SHP77 (cell line): Measurements from ENCODE around the gene FARS2.

Source experiments
- DNase-seq, 2 experiments: peaks; one replicate each; lab custom pipeline; 2025; lab: John Stamatoyannopoulos, UW

Gene FARS2

DNA sequence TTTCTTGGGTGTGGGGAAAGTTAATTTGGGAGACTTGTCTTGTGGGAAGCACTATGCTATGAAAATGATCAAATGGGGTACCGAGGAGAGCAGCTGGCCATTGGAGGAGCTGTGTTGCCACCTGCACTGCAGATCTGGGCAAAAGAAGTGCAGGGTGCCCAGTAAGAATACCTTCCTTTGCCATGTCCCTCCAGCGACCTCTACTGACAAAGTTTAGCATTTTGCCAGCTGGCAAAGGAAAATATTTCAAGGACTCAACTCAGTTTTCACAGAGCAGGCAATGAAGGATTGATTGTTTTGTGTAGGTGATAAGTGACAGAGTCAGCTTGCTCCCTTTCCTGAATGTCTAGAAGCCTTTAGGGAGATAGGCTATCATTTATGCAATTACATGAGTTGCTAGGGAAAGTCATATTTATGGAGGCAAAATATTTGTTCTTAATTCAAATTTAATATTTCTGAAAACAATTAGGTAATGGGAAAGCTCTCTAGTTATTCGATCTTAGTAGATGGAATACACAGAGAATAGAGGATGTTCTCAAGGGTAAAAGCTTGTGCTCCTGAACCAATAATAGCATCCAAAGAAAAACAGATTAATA, 118.4 kb downstream of the FARS2 start:
- DNase-seq, result peak; percentile 59 to 67

- no peak for DNase-seq
Observed at GRCh38 chr6:5383856-5384255, 122.5 kb downstream of the FARS2 start.

GRCh38 chr6:5384276-5384675, 123.0 kb downstream of the FARS2 start:
- no peak for DNase-seq

DNA sequence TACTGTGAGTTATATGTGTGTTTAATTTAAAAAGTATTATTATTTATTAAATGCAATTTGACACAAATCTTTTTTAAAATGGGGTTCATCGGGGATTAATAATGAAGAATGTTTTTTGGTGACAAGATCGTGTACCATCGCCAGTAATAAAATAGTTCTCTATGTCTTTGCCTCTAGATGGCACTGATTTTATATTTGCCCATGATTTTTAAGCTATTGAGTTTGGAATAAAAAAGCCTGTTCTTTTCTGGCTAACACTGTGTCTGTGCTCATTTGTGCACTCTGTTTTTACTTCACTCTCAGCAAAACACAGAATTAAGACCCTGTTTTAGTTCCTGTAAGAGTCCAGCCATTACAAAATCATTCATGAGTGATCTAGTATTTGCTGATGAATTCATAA, 127.0 kb downstream of the FARS2 start:
- DNase-seq, result no peak

DNA sequence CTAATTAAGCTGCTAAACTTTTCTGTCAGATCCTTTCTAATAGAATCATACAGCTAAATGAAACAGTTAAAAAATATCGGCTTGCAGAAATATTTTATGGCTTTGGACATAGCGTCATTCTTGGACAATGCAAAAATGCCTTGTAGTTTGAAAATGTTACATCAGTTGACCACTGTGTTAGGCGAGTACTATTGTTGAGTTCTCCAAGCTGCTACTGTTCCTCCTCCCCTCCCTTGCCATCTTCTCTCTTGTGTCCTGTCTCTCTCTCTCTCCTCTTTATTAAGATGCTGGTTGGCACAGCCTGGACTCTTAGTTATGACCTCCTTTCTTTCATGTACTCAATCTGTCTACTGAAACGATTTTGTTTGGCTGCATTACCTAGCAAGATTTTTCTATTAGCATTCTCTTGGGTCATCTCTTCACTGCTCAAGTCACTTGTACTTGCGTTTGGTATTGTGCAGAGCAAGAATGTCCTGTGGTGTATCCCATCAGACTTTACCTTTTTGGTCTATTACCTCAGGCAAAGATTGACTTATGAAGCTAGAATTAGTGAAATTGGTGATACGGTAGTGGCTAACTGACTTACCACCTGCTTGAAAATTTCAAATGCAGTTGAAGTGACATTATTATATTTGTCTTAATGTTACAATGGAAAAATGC, 127.9 kb downstream of the FARS2 start:
- DNase-seq, result no peak

GRCh38 chr6:5390177-5390576, 128.9 kb downstream of the FARS2 start:
- DNase-seq, result no peak

DNA sequence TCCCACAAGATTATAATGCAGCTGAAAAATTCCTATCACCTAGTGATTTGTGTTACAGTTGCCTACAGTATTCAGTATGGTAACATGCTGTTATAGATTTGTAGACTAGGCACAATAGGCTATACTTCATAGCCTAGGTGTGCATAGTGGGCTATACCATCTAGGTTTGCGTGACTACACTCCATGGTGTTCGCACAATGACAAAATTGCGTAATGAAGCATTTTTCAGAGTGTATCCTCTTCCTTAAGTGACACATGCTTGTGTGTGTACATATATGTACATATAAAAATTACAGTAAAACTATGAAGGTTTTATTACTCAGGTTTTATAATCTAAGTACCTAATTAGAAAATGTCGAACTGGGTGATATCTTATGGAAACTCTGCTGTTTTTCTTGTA, 133.0 kb downstream of the FARS2 start:
- no peak for DNase-seq

GRCh38 chr6:5395719-5396118, 134.4 kb downstream of the FARS2 start:
- no peak for DNase-seq

GRCh38 chr6:5398530-5398929, 137.2 kb downstream of the FARS2 start:
- DNase-seq, result peak in 1 of 2 experiments; percentile 23

GRCh38 chr6:5399391-5399790, 138.1 kb downstream of the FARS2 start:
- DNase-seq, result no peak

DNA sequence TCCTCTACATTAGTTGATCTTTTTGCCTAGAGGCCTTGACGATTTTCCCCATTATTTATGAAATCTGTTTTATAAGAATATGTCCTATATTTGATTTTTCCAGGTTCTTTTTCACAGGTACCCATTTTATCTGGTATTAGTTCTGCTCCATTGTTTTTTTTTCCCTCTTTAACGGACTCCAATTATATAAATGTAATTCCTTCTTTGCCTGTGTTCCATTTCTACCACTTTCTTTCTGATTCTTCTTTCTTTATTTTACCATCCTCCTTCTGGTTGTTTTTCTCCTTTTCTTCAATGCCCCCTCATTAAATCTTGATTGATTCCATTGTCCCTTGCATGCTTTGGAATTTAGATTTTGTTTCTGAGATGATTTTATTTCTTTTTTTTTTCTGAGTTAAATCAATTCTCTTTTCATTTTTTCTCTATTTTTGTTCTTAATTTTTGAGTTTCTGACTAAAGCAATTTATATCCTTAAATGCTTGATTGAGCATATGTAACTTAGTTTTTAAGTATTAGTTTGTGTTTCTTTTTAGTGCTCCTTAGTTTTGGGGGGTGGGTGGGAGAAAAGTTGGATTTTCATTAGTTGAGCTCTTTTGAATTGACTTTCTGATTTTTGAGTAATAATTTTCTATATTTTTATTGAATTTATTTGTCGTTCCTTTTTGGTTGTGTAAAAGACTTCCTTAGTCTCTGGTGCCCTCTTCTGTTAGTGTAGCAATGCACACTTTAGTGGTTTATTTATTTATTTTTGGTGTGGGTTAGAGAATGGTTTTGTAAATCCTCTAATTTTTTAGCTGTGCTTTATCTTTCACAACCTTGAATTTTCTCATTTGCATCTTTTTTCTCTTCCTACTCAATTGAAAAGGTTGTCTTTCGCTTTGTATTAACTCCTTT, 140.8 kb downstream of the FARS2 start:
- DNase-seq, result no peak

DNA sequence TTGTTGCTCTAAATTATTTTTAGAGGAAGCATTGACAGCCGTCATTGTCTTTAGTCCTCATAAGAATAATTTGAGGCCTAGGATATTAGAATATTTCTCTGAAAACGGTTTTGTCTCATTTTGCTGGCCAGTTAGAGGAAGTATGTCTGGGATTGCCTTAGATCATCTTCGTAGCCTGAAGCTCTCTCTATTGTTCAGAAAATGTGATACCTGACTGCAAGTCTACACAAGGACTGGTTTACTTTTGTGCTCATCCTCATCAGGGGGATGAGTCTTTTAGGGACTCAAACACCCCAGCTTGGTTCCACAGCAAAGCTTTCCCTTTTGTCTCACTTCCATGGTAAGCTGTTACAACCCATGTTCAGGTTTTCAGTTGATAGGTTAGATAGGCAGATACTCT, 141.8 kb downstream of the FARS2 start:
- no peak for DNase-seq

GRCh38 chr6:5403609-5404008, 142.3 kb downstream of the FARS2 start:
- no peak for DNase-seq

GRCh38 chr6:5405976-5406375, 144.7 kb downstream of the FARS2 start:
- DNase-seq, result no peak

DNA sequence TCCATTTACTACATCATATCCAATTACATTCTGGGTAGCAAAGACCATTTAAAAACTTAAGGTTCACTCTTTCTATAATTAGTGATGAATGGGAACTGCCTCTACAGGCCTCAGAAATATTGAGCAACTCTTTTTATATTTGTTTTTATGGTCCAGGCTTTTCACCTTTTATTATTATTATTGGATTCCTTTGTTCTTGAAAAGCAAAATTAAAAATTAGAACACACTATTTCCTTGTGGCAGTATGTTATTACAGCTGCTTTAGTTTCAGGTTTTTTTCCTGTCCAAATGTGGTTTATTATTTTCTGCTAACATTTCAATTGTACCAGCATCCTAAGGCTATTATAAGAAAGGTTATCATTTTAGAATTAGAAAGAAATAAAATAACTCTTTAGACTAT, 150.1 kb downstream of the FARS2 start:
- DNase-seq, result no peak

GRCh38 chr6:5412017-5412416, 150.7 kb downstream of the FARS2 start:
- DNase-seq, result no peak

GRCh38 chr6:5412663-5413062, 151.3 kb downstream of the FARS2 start:
- no peak for DNase-seq

DNA sequence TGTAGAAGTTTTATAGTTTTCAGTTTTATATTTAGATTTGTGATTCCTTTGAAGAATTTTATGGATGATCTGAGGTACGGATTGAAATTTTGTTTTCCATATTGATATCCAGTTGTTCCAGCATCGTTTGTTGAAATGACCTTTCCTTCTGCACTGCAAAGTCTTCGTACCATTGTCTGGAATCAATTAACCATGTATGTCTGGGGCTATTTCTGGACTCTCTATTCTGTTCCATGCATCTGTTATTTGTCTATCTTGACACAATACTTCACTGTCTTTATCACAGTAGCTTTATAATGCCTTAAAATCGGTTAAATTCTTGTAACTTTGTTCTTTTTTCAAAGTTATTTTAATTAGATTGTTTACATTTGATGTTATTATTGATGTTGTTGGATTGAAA, 154.9 kb downstream of the FARS2 start:
- DNase-seq, result no peak

- DNase-seq, result peak; percentile 71 to 72
Observed at GRCh38 chr6:5422321-5422915, 161.1 kb downstream of the FARS2 start.

GRCh38 chr6:5423251-5423650, 161.9 kb downstream of the FARS2 start:
- DNase-seq, result no peak

- no peak for DNase-seq
Observed at GRCh38 chr6:5424726-5425125, 163.4 kb downstream of the FARS2 start.

DNA sequence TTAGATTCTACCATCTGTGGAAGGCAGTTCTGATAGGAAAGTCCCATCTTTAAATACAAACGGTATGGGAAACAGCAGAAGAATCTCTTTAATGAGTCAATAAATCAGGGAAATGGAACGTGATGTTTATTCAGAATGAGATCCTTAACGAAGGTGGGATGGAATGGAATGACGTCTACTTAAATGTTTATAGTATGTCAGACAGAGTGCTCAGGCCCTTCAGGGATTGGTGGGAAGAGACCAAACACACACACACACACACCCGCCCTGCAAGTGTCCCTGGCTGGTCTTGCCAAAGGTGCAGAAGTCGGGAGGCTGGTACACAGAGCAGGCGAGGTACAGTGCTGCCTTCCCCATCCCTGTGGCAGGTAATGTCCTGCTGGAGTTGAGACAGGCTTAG, 164.0 kb downstream of the FARS2 start:
- DNase-seq, result peak; percentile 22 to 50

GRCh38 chr6:5425797-5426196, 164.5 kb downstream of the FARS2 start:
- DNase-seq, result no peak
